ENCODE measurements around the gene CHCT1. TPM values are rescaled to one million over a fixed set of nuclear protein-coding genes. Genes with fewer than 3 reads are reported as not detected.

CHCT1 gene
- total and polyA plus RNA-seq, 2 donors (not counting 1 experiment from before 2014, with no cell fraction given), result not detected

DNA sequence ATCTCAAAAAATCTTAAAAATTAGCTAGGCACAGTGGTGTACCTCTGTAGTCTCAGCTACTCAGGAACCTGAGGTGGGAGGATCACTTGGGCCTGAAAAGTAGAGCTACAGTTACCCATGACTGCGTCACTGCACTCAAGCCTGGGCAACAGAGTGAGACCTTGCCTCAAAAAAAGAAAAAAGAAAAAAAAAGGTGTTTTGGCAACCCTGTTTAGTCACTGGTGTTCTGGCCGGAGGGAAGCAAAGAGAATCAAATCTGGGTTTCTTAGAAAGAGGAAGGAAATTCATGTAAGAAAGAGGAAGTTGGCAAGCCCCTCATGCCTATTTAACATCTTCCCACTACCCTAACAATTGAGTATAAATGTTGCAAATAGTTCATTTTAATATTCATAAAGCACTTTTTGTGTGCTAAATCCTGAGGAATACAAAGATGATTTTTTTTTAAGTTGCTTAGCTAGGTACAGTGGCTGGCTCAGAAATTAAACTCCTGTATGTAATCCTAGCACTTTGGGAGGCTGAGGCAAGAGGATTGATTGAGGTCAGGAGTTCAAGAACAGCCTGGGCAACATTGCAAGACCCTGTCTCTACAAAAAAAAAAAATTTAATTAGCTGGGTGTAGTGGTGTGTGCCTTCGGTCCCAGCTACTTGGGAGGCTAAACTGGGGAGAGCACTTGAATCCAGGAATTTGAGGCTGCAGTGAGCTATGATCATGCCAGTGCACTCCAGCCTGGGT lies 23.9 kb upstream of the CHCT1 start:
- TF ChIP-seq, protein P1, sequence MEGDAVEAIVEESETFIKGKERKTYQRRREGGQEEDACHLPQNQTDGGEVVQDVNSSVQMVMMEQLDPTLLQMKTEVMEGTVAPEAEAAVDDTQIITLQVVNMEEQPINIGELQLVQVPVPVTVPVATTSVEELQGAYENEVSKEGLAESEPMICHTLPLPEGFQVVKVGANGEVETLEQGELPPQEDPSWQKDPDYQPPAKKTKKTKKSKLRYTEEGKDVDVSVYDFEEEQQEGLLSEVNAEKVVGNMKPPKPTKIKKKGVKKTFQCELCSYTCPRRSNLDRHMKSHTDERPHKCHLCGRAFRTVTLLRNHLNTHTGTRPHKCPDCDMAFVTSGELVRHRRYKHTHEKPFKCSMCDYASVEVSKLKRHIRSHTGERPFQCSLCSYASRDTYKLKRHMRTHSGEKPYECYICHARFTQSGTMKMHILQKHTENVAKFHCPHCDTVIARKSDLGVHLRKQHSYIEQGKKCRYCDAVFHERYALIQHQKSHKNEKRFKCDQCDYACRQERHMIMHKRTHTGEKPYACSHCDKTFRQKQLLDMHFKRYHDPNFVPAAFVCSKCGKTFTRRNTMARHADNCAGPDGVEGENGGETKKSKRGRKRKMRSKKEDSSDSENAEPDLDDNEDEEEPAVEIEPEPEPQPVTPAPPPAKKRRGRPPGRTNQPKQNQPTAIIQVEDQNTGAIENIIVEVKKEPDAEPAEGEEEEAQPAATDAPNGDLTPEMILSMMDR (conservative IDR thresholded peaks at IDR 0.05 in 1 of 2, IDR thresholded peaks at IDR 0.05 in 1 of 2; ENCODE audit: low read depth in 1 of 2, low read length in 2 of 2), result no peak
- Histone ChIP-seq H3K4me2 (ENCODE audit: extremely low read depth, insufficient read depth, low read length) (no peak overlapping the region), H3K27ac (ENCODE audit: insufficient read depth, low read length) (no peak overlapping the region), H3K9me3 (ENCODE audit: control insufficient read depth, insufficient read depth, low read depth, low read length) (no peaks in the 10 kb centered on the region), H3K4me1 (ENCODE audit: control insufficient read depth, extremely low read depth, insufficient read depth, low read length) (no peaks in the 10 kb centered on the region), H3K36me3 (ENCODE audit: control insufficient read depth, insufficient read depth, low read length) (no peaks in the 10 kb centered on the region), H3K9ac (ENCODE audit: insufficient read depth, low read length) (no peak overlapping the region), H3K27me3 (ENCODE audit: control insufficient read depth, insufficient read depth, low read length) (no peaks in the 10 kb centered on the region), H2AFZ (ENCODE audit: low read length) (no peak overlapping the region), H3K79me2 (ENCODE audit: control insufficient read depth, insufficient read depth, low read length) (no peaks in the 10 kb centered on the region), H3K4me3 (replicated peaks in 1 of 4; ENCODE audit: control extremely low read depth in 1 of 4, insufficient read depth in 1 of 4, low read depth in 3 of 4, low read length in 4 of 4) (no peak overlapping the region), H4K20me1 (ENCODE audit: control insufficient read depth, extremely low read depth, insufficient read depth, low read length) (no peaks in the 10 kb centered on the region)
- no peak for DNase-seq (ENCODE audit: low read depth in 2 of 2)

DNA sequence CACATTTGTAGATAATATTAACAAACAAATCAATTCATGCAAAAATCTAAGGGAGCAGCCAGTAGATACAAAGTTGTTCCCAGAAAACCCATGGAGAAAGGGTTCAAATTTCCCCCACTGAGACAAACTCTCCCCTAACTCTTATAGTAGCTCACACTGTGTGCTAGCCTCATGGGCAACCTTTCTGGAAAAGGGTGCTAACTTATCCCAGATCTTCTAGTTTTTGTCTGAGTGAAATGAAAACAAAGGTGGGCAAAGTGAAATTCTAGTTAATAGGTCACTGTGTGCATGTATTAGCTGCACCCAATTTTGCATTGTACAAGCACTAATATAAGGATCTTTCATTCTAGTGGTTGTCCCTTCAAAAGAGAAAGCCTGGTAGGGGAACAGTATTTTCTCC lies 20.5 kb upstream of the CHCT1 start:
- no peak overlapping the region for H3K4me3 ChIP-seq (replicated peaks in 1 of 4; ENCODE audit: control extremely low read depth in 1 of 4, insufficient read depth in 1 of 4, low read depth in 3 of 4, low read length in 4 of 4)
- H4K20me1 ChIP-seq (ENCODE audit: control insufficient read depth, extremely low read depth, insufficient read depth, low read length), result no peaks in the 10 kb centered on the region
- H3K36me3 ChIP-seq (ENCODE audit: control insufficient read depth, insufficient read depth, low read length), result no peaks in the 10 kb centered on the region
- H3K9ac ChIP-seq (ENCODE audit: insufficient read depth, low read length), result no peak overlapping the region
- H2AFZ ChIP-seq (ENCODE audit: low read length), result no peak overlapping the region
- no peak overlapping the region for H3K27ac ChIP-seq (ENCODE audit: insufficient read depth, low read length)
- no peak overlapping the region for H3K4me2 ChIP-seq (ENCODE audit: extremely low read depth, insufficient read depth, low read length)
- no peaks in the 10 kb centered on the region for H3K9me3 ChIP-seq (ENCODE audit: control insufficient read depth, insufficient read depth, low read depth, low read length)
- H3K27me3 ChIP-seq (ENCODE audit: control insufficient read depth, insufficient read depth, low read length), result no peaks in the 10 kb centered on the region
- TF ChIP-seq, protein P1 (conservative IDR thresholded peaks at IDR 0.05 in 1 of 2, IDR thresholded peaks at IDR 0.05 in 1 of 2; ENCODE audit: low read depth in 1 of 2, low read length in 2 of 2), result no peak
- TF ChIP-seq EZH2 (IDR thresholded peaks at IDR 0.05; ENCODE audit: low read length, missing control alignments), result no peak
- H3K4me1 ChIP-seq (ENCODE audit: control insufficient read depth, extremely low read depth, insufficient read depth, low read length), result no peaks in the 10 kb centered on the region
- no peak for DNase-seq (ENCODE audit: low read depth in 2 of 2)
- no peaks in the 10 kb centered on the region for H3K79me2 ChIP-seq (ENCODE audit: control insufficient read depth, insufficient read depth, low read length)

DNA sequence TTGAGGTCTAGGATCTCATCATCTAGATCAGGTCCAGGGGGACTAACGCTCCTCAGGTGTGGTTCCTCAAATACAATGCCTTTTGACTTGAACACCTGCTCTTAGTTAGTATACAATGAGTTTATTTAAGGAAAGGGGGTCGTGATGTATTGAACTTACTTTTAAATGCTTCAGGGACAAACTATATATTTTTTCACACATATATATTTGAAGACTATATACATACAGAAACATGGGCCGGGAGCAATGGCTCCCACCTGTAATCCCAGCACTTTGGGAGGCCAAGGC lies 18.8 kb upstream of the CHCT1 start:
- Histone ChIP-seq H3K27me3 (ENCODE audit: control insufficient read depth, insufficient read depth, low read length) (no peaks in the 10 kb centered on the region), H3K79me2 (ENCODE audit: control insufficient read depth, insufficient read depth, low read length) (no peaks in the 10 kb centered on the region), H3K27ac (ENCODE audit: insufficient read depth, low read length) (no peak overlapping the region), H3K9me3 (ENCODE audit: control insufficient read depth, insufficient read depth, low read depth, low read length) (no peaks in the 10 kb centered on the region), H3K4me1 (ENCODE audit: control insufficient read depth, extremely low read depth, insufficient read depth, low read length) (no peaks in the 10 kb centered on the region), H3K4me2 (ENCODE audit: extremely low read depth, insufficient read depth, low read length) (no peak overlapping the region), H4K20me1 (ENCODE audit: control insufficient read depth, extremely low read depth, insufficient read depth, low read length) (no peaks in the 10 kb centered on the region), H2AFZ (ENCODE audit: low read length) (no peak overlapping the region), H3K4me3 (replicated peaks in 1 of 4; ENCODE audit: control extremely low read depth in 1 of 4, insufficient read depth in 1 of 4, low read depth in 3 of 4, low read length in 4 of 4) (no peak overlapping the region), H3K36me3 (ENCODE audit: control insufficient read depth, insufficient read depth, low read length) (no peaks in the 10 kb centered on the region), H3K9ac (ENCODE audit: insufficient read depth, low read length) (no peak overlapping the region)
- TF ChIP-seq, protein P1 (conservative IDR thresholded peaks at IDR 0.05 in 1 of 2, IDR thresholded peaks at IDR 0.05 in 1 of 2; ENCODE audit: low read depth in 1 of 2, low read length in 2 of 2), result no peak
- no peak for DNase-seq (ENCODE audit: low read depth in 2 of 2)

Data from fibroblast of lung (primary cell).